22Rv1 (cell line): Measurements from ENCODE around the gene IFT122.

Experiments used
- CTCF ChIP-seq: fragments of 450-650 bp; IDR thresholded peaks from 2 replicates; pipeline ENCODE4 v1.5.1; 2017; ENCODE audit warnings: mild to moderate bottlenecking
- ZFX ChIP-seq: fragments of 450-650 bp; IDR thresholded peaks from 2 replicates; pipeline ENCODE4 v1.6.1; 2017; ENCODE audit warnings: antibody characterized with exemption, borderline replicate concordance

- no peak for TF ChIP-seq CTCF
- TF ChIP-seq ZFX: no peak
These were observed 78.6 kb downstream of the IFT122 start for GRCh38 chr3:129518581-129518980.
